Naive thymus-derived CD8-positive, alpha-beta T cell (primary cell): ENCODE results near the gene ARID1B. TPM values are rescaled to one million over a fixed set of nuclear protein-coding genes. Genes with fewer than 3 reads are reported as not detected.

Experiments
- ATAC-seq, 2 donors: fragments of 150-1000 bp; cut with Tn5 transposase in 1 of 2; sonication (Bioruptor Pico), chemical (Tn5 transposase) in 1 of 2; 1 replicate in 1 of 2; 2 replicates in 1 of 2; pipeline ENCODE4 v1.10.0; 2021; ENCODE audit warnings: mild to moderate bottlenecking in 2 of 2, moderate library complexity in 2 of 2
- POLR2A ChIA-PET: fragments of 350-600 bp; sonication (Branson Sonifier 250); formaldehyde crosslinking; loops from one replicate; lab custom pipeline; 2021; ENCODE audit warnings: antibody characterized with exemption; lab: Charles Lee
- DNase-seq, 10 donors: peaks; one replicate each; pipeline versions ENCODE4 v3.0.0 to v3.0.0-alpha.2; 2020 to 2022
- H3K27ac Mint-ChIP-seq, 10 donors: one replicate each; pipeline ENCODE4 v1.8.0; 2020 to 2022; ENCODE audit warnings: mild to moderate bottlenecking in 10 of 10, mixed read lengths in 10 of 10, moderate library complexity in 4 of 10, inconsistent platforms in 1 of 10
- H3K27me3 Mint-ChIP-seq, 5 donors: one replicate each; pipeline ENCODE4 v1.8.0; 2021 to 2022; ENCODE audit warnings: mixed read lengths in 5 of 5
- H3K36me3 Mint-ChIP-seq, 3 donors: one replicate each; pipeline ENCODE4 v1.8.0; 2020 to 2022; ENCODE audit warnings: mixed read lengths in 3 of 3, mild to moderate bottlenecking in 2 of 3, inconsistent platforms in 1 of 3
- H3K4me1 Mint-ChIP-seq, 4 donors: one replicate each; pipeline ENCODE4 v1.8.0; 2021 to 2022; ENCODE audit warnings: mixed read lengths in 4 of 4
- H3K4me3 Mint-ChIP-seq, 10 donors: one replicate each; pipeline ENCODE4 v1.8.0; 2020 to 2022; ENCODE audit warnings: mild to moderate bottlenecking in 10 of 10, mixed read lengths in 10 of 10, moderate library complexity in 6 of 10, inconsistent platforms in 1 of 10
- H3K9me3 Mint-ChIP-seq, 9 donors: one replicate each; pipeline ENCODE4 v1.8.0; 2020 to 2022; ENCODE audit warnings: mixed read lengths in 9 of 9, mild to moderate bottlenecking in 3 of 9, inconsistent platforms in 1 of 9, moderate library complexity in 1 of 9
- polyA plus RNA-seq, 3 donors: library from polyadenylated mRNA; unstranded; fragments of 300-500 nt; fragmentation: Illumina TruSeq; gene quantifications; one replicate each; pipeline ENCODE4 v1.2.3, GENCODE V29; 2021
- total RNA-seq, 8 experiments: library from RNA in 2 of 8; stranded (reverse) in 2 of 8; gene quantifications; one replicate each; pipeline ENCODE4 v1.2.3 and lab custom pipeline; 2021 to 2026

Gene ARID1B
- total and polyA plus RNA-seq, 5 experiments from 2014 or later = 9.0 to 122 (median 18.6) TPM

DNA sequence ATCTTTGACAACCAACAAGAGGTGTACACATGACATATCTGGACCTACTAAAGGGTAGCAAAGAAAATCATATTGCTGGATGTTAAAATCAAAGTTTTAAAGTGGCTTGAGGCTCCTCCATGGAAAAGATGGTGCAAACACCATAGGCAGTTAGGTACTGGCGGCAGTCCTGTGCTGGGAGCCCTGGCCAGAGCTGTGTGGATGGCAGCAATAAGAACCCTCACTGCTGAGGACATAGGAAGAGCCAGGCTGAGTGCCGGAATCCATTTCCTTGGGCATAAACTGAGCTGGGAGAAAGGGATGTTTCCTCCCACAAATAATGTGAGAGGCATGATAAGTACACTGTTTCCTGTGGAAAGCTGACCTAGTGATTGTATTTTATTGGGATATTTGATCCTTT is 89.9 kb downstream of the ARID1B start:
- Mint-ChIP-seq H3K36me3 (peaks cover 0 to 6% (median 1%) of the 10 kb centered on the region in 3 donors), H3K27ac (peak overlapping the region in 6 of 10 donors; percentile 15 to 74 (median 46)), H3K4me3 (peak overlapping the region in 4 of 10 donors; percentile 22 to 53 (median 37)), H3K4me1 (peaks cover 44 to 92% (median 86%) of the 10 kb centered on the region in 4 donors), H3K9me3 (no peaks in the 10 kb centered on the region), H3K27me3 (no peaks in the 10 kb centered on the region)
- POLR2A ChIA-PET = interaction anchor here (0.6 to 0.7 kb wide), 2 partner anchors 67 to 202 kb away, joined by 3 read pairs; no protein-coding TSS in a partner anchor
- ATAC-seq (no peak), DNase-seq (no peak)

DNA sequence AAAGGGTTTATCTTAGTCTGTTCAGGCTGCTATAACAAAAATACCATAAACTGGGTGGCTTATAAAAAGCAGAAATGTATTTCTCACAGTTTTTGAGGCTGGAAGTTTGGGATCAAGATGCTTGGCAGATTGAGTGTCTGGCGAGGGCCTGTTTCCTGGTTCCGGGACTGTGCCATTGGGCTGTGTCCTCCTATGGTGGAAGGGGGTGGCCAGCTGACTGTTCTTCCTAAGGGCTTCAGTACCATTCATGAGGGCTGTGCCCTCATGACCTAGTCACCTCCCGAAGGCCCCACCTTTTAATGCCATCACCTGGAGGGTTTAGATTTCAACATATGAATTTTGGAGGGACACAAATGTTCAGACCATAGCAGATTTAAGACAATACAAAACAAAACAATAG is 91.2 kb downstream of the ARID1B start:
- Mint-ChIP-seq H3K4me3 (no peak overlapping the region), H3K27me3 (no peaks in the 10 kb centered on the region), H3K9me3 (no peaks in the 10 kb centered on the region), H3K36me3 (peaks cover 4 to 13% (median 4%) of the 10 kb centered on the region in 3 donors), H3K27ac (peak overlapping the region in 3 of 10 donors; percentile 6 to 52 (median 40)), H3K4me1 (peaks cover 35 to 92% (median 82%) of the 10 kb centered on the region in 4 donors)
- DNase-seq (no peak), ATAC-seq (no peak)
- POLR2A ChIA-PET = no interaction called here

DNA sequence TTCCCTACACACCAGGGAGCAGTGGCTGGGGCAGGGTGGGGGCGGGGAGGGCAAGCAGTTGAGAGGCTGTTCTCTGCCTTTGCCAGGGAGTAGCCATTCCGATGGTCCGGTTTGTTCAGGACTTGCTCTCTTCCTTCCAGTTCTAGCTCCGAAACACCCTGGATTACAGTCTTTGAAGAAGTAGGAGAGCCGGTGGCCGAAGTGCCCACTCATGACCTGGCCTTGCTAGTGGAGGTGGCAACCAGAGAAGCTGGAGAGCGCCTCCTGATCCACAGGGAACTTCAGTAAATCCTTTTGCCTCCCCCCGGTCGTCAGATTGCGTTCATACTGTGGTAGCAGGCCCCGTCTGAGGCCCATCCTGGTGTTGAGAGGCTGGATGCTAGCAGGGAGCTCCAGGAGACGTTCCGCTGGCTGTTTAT is 92.8 kb downstream of the ARID1B start:
- Mint-ChIP-seq H3K27ac (peak overlapping the region in 2 of 10 donors; percentile 27 to 61), H3K9me3 (no peaks in the 10 kb centered on the region), H3K4me1 (peaks cover 44 to 93% (median 85%) of the 10 kb centered on the region in 4 donors), H3K4me3 (no peak overlapping the region), H3K36me3 (peaks cover 4 to 22% (median 5%) of the 10 kb centered on the region in 3 donors), H3K27me3 (no peaks in the 10 kb centered on the region)
- DNase-seq = no peak
- POLR2A ChIA-PET = no interaction called here
- no peak for ATAC-seq

DNA sequence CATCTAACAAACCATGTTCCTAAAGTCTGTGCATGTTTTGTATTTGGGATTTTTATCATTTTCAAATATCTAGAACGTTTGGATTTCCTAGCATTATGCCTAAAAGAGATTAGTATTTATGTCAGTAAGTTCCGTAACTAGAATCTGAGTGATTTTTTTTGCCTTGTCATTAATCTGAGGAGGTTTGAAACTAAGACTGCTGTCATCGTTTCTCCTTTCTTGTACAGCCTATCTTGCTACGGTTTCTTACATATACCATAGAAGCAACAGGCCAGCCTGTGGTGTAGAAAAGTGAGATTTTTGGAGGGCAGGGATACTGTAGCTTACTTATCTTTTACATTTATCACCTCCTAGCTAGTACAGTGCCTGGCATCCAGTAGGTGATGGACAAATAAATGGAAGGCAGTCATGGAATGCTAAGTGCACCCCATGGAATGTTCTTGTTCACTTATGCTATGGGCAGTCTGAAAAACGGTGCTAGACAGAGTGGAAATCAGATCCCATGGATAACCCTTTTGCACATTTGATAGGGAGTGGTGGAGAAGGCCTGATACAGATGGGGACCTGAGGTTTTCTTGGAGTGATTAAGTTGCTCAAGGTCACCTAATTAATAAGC is 93.9 kb downstream of the ARID1B start:
- no peak for DNase-seq
- H3K27ac Mint-ChIP-seq = peak overlapping the region in 4 of 10 donors; percentile 10 to 72 (median 48)
- peaks cover 4 to 22% (median 5%) of the 10 kb centered on the region in 3 donors for H3K36me3 Mint-ChIP-seq
- no peak for ATAC-seq
- POLR2A ChIA-PET = no interaction called here
- H3K4me3 Mint-ChIP-seq = no peak overlapping the region
- H3K27me3 Mint-ChIP-seq = no peaks in the 10 kb centered on the region
- peaks cover 38 to 91% (median 84%) of the 10 kb centered on the region in 4 donors for H3K4me1 Mint-ChIP-seq
- H3K9me3 Mint-ChIP-seq = no peaks in the 10 kb centered on the region

DNA sequence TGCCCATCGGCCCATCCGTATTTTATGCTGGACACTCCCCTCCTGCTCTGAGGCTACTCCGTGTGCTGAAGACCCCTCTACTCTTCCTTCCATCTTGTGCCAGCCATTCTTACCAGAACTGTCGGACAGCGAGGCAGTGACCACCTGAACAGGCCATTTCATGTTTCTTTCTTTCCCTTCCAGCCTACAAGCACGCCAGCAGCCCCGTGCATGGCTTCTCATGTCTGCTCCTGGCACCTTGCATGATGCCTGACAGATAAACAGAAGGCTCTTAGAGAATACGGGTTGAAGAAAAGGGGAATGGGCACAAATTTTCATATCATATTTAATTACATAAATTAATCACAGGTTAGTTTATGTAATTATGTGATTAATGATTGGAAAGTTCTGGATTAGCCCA is 95.7 kb downstream of the ARID1B start:
- Mint-ChIP-seq H3K4me1 (peaks cover 34 to 84% (median 78%) of the 10 kb centered on the region in 4 donors), H3K27ac (peak overlapping the region in 5 of 10 donors; percentile 27 to 72 (median 51)), H3K4me3 (peak overlapping the region in 1 of 10 donors; percentile 44), H3K36me3 (peaks cover 4 to 26% (median 6%) of the 10 kb centered on the region in 3 donors), H3K27me3 (no peaks in the 10 kb centered on the region), H3K9me3 (no peaks in the 10 kb centered on the region)
- no peak for DNase-seq
- POLR2A ChIA-PET = no interaction called here
- ATAC-seq = no peak

DNA sequence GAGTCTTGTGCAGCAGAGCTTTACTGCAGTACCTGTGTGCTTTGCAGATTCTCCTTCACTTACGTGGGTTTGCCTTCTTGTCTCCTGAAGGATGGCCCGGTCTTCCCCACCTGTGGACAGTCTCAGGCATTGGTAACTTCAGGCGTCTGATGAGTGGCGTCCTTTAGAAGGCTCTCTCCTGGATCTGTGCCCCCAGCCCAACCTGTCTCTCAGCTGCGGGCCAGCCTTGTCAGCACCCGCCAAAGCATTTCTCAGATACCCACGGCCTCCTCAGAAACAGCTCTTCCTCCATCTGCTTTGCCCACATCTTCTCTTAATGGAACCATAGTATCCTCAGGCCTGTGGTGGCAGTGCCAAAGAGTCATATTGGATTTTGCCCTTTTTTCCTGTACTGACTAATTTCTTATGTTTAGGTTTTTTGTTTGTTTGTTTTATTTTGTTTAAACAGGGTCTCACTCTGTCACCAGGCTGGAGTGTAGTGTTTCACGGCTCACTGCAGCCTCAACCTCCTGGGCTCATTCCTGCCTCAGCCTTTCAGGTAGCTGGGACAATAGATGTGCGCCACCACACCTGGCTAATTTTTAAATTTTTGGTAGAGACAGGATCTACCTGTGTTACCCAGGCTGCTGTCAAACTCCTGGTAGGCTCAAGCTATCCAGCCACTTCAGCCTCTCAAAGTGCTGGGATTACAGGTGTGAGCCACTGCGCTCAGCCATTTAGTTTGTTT is 96.6 kb downstream of the ARID1B start:
- Mint-ChIP-seq H3K27ac (peak overlapping the region in 2 of 10 donors; percentile 15 to 67), H3K9me3 (no peaks in the 10 kb centered on the region), H3K36me3 (peaks cover 4 to 26% (median 8%) of the 10 kb centered on the region in 3 donors), H3K4me3 (peak overlapping the region in 1 of 10 donors; percentile 10), H3K27me3 (no peaks in the 10 kb centered on the region), H3K4me1 (peaks cover 31 to 84% (median 79%) of the 10 kb centered on the region in 4 donors)
- DNase-seq (no peak), ATAC-seq (no peak)
- POLR2A ChIA-PET = no interaction called here

DNA sequence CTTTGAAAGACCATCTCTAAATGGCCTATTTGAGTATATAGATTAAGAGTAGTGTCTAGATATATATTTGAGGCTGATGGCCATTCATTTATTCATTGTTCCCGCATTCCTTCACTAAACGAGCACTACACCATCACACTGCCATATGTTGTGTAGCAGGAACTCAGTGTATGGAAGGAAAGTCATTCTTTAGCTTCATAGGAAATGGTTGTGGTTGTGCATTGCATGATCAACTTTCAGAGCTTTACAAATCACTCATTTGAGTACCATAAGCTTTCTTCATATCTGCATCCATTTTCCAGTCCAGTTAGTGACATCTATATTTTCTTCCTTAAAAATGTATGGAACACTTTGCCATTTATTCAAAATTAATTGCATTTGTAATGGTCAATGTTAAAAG is 97.9 kb downstream of the ARID1B start:
- peaks cover 4 to 23% (median 8%) of the 10 kb centered on the region in 3 donors for H3K36me3 Mint-ChIP-seq
- peaks cover 38 to 88% (median 85%) of the 10 kb centered on the region in 4 donors for H3K4me1 Mint-ChIP-seq
- H3K4me3 Mint-ChIP-seq = no peak overlapping the region
- POLR2A ChIA-PET = no interaction called here
- no peak for DNase-seq
- H3K27me3 Mint-ChIP-seq = no peaks in the 10 kb centered on the region
- no peak overlapping the region for H3K27ac Mint-ChIP-seq
- ATAC-seq = no peak
- no peaks in the 10 kb centered on the region for H3K9me3 Mint-ChIP-seq

DNA sequence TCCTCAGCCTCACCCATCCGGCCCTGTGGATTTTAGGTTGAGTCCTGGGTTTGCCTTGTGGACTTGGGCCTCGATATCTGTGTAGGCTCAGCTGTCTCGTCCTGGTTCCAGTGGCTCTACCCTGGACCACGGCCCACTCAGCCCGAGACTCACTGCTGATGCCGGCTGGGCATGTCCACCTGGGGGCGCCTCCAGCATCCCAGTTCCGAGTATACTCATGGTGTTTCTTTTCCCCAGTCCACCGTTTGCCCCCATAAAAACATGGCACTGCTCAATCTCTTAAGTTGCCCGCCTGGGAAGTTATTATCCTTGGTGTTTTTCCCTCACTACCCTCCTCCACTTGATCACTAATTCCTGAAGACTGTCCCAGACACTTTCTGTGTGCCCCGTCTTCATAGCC is 99.1 kb downstream of the ARID1B start:
- POLR2A ChIA-PET = no interaction called here
- no peak overlapping the region for H3K4me3 Mint-ChIP-seq
- DNase-seq = no peak
- no peaks in the 10 kb centered on the region for H3K27me3 Mint-ChIP-seq
- H3K27ac Mint-ChIP-seq = peak overlapping the region in 1 of 10 donors; percentile 51
- ATAC-seq = no peak
- no peaks in the 10 kb centered on the region for H3K9me3 Mint-ChIP-seq
- H3K4me1 Mint-ChIP-seq = peaks cover 38 to 84% (median 78%) of the 10 kb centered on the region in 4 donors
- peaks cover 4 to 20% (median 8%) of the 10 kb centered on the region in 3 donors for H3K36me3 Mint-ChIP-seq

DNA sequence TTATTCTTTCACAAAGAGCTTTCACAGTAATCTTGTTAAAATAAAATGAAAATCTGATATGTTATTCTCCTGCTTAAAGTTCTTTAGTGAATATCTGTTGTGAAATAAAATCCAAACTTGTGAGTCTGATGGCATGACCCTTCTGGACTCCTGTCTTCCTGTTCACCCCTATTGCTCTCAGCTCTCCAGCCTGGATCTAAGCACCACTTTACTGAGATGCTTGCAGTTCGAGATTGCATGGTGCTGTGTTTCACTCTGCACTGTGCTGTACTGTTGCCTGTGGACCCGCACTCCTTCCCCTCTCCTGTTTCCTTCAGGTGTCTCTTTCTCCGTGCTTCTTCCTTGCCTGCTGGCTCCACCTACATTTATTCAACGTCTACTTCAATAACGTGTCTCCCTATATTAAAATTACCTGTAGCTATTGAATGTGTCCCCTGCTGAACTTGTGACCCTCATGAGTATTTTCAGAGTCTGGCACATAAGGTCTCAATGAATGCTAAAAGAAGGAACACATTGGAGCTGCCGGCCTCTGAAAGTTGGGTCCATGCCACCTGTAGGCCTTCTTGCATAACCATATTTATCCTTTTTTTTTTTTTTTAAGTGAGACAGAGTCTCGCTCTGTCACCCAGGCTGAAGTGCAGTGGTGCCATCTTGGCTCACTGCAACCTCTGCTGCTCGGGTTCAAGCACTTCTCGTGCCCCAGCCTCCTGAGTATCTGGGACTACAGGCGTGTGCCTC is 100.1 kb downstream of the ARID1B start:
- DNase-seq = no peak
- POLR2A ChIA-PET = no interaction called here
- H3K4me3 Mint-ChIP-seq = peak overlapping the region in 2 of 10 donors; percentile 13 to 55
- peaks cover 45 to 87% (median 78%) of the 10 kb centered on the region in 4 donors for H3K4me1 Mint-ChIP-seq
- no peaks in the 10 kb centered on the region for H3K27me3 Mint-ChIP-seq
- no peak for ATAC-seq
- H3K36me3 Mint-ChIP-seq = peaks cover 4 to 18% (median 8%) of the 10 kb centered on the region in 3 donors
- peak overlapping the region in 2 of 10 donors; percentile 14 to 49 for H3K27ac Mint-ChIP-seq
- H3K9me3 Mint-ChIP-seq = no peaks in the 10 kb centered on the region

DNA sequence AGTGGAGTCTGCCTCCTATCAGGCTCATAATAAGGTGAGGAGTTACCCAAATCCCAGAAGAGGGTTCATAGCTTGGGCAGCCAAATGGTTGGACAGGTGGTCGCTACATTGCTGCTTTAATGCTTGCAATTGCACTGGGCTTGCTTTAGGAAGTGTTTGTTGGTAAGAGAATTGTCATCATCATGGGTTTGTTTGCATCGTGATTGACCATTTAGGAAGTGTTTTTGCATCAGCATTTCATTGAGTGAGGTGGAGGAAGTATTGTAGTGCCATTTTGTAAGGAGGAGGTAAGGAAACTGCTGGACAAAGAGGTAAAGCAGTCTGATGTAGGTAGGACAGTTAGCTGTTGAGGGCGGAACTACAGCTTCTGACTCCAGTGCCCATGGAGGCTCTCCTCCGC is 101.5 kb downstream of the ARID1B start:
- ATAC-seq = no peak
- POLR2A ChIA-PET = no interaction called here
- no peak overlapping the region for H3K4me3 Mint-ChIP-seq
- no peaks in the 10 kb centered on the region for H3K9me3 Mint-ChIP-seq
- H3K27ac Mint-ChIP-seq = peak overlapping the region in 2 of 10 donors; percentile 3 to 9
- peaks cover 0 to 11% (median 6%) of the 10 kb centered on the region in 3 donors for H3K36me3 Mint-ChIP-seq
- no peaks in the 10 kb centered on the region for H3K27me3 Mint-ChIP-seq
- DNase-seq = no peak
- H3K4me1 Mint-ChIP-seq = peaks cover 52 to 88% (median 82%) of the 10 kb centered on the region in 4 donors

DNA sequence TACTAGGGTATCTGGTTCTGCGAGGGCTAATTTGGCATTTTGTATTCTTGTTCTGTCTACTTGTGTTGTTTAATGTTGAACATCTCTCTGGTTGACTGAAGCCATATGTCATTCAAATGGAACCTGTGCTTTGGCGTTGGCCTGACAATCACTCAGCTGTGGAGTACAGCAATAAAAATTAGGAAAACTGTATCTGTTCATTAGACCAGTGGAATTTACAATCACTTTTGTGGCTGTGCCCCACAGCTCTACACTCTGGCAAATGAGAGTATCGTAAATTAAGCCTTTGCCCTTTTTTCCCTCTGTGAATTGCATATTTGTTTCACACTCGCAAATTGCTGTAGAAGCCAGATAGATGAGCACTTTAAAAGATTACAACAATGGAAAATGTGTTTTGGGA is 102.0 kb downstream of the ARID1B start:
- POLR2A ChIA-PET = no interaction called here
- Mint-ChIP-seq H3K27ac (peak overlapping the region in 1 of 10 donors; percentile 12), H3K9me3 (no peaks in the 10 kb centered on the region), H3K36me3 (peaks cover 0 to 7% (median 6%) of the 10 kb centered on the region in 3 donors), H3K27me3 (no peaks in the 10 kb centered on the region), H3K4me3 (peak overlapping the region in 1 of 10 donors; percentile 0), H3K4me1 (peaks cover 50 to 89% (median 81%) of the 10 kb centered on the region in 4 donors)
- ATAC-seq (no peak), DNase-seq (no peak)

DNA sequence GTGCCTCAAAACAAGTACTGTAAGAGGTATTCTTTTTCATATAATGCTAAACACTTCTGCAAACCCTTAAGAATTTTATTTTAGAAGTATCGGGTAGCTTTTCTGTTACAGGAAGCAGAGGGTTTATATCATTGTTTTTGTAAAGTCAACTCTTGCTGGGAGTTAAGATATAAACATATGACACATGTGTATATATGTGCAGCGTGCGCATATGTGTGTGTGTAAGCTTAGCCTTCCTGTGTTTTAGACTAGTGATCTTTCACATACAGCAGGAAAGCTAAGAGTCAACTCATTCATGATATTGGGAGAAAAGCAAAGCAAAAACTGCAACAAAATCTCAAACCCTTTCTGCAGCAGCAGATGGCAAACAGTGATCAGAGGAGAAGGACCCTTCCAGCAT is 102.4 kb downstream of the ARID1B start:
- H3K9me3 Mint-ChIP-seq = no peaks in the 10 kb centered on the region
- H3K27me3 Mint-ChIP-seq = no peaks in the 10 kb centered on the region
- H3K36me3 Mint-ChIP-seq = peaks cover 0 to 6% (median 4%) of the 10 kb centered on the region in 3 donors
- DNase-seq (no peak), ATAC-seq (no peak)
- peak overlapping the region in 3 of 10 donors; percentile 12 to 71 (median 51) for H3K27ac Mint-ChIP-seq
- POLR2A ChIA-PET = no interaction called here
- peaks cover 49 to 90% (median 81%) of the 10 kb centered on the region in 4 donors for H3K4me1 Mint-ChIP-seq
- H3K4me3 Mint-ChIP-seq = peak overlapping the region in 1 of 10 donors; percentile 16
